K562 (cell line): Measurements from ENCODE around the gene TMEM209. TPM values are rescaled to one million over a fixed set of nuclear protein-coding genes. Genes with fewer than 3 reads are reported as not detected.

Experiments
- ATAC-seq: fragments of 200-7000 bp; cut with Tn5 transposase; 3 replicates; pipeline ENCODE4 v1.9.1; 2020; ENCODE audit warnings: moderate library complexity
- BruUV-seq: library from RNA; stranded (reverse); fragments of 400-500 nt; replicated peaks from 2 replicates; lab custom pipeline; 2021; lab: Mats Ljungman, UMichigan
- CTCF ChIA-PET: fragments of 300-600 bp; formaldehyde crosslinking; extraction: SDS; loops from one replicate; lab custom pipeline; 2021; ENCODE audit warnings: low intra/inter-chr PET ratio; lab: Yijun Ruan, JAX
- POLR2A ChIA-PET: fragments of 300-600, 350-650 bp; sonication (Branson Sonifier 250); formaldehyde crosslinking; extraction: SDS; loops from one replicate; lab custom pipeline; 2021; ENCODE audit warnings: antibody characterized with exemption, inconsistent platforms; lab: Yijun Ruan, JAX
- DNase-seq, 4 experiments: peaks; one replicate each; pipeline versions ENCODE4 v3.0.0 to v3.0.0-alpha.2; 2011 to 2018; ENCODE audit warnings: low spot score in 3 of 4, mixed read lengths in 3 of 4; ENCODE audit errors: extremely low read depth in 1 of 4
- FAIRE-seq: peaks from 2 replicates; lab custom pipeline; 2011; peaks lifted over from hg19 to GRCh38; lab: Jason Lieb, UNC
- H2AFZ ChIP-seq: 2 replicates; pipeline ENCODE4 v1.6.0; 2011; ENCODE audit warnings: low read depth, low read length, control low read depth, inconsistent platforms
- H3K27ac ChIP-seq: fragments of 200-600 bp; 3 replicates; pipeline ENCODE4 v1.8.0; 2011; ENCODE audit warnings: low read depth, mild to moderate bottlenecking, control low read depth, inconsistent platforms, low read length, moderate library complexity, mixed read lengths; ENCODE audit errors: extremely low read depth
- H3K27me3 ChIP-seq, 2 experiments: fragments of 300-600 bp in 1 of 2; 2 replicates in 1 of 2; 3 replicates in 1 of 2; pipeline versions ENCODE4 v1.6.0 to v1.8.0; 2011; ENCODE audit warnings: inconsistent platforms in 2 of 2, low read length in 2 of 2, mild to moderate bottlenecking in 1 of 2, mixed read lengths in 1 of 2, moderate library complexity in 1 of 2; ENCODE audit not compliant: control insufficient read depth in 2 of 2, insufficient read depth in 2 of 2
- H3K36me3 ChIP-seq: fragments of 300-600 bp; 3 replicates; pipeline ENCODE4 v1.8.0; 2011; ENCODE audit warnings: mild to moderate bottlenecking, low read length, inconsistent platforms; ENCODE audit not compliant: control insufficient read depth, insufficient read depth
- H3K4me1 ChIP-seq, 2 experiments: fragments of 200-600 bp in 1 of 2; replicated peaks in 1 of 2; 2 replicates in 1 of 2; 3 replicates in 1 of 2; pipeline versions ENCODE4 v1.5.1 to v1.8.0; 2011; ENCODE audit warnings: inconsistent platforms in 2 of 2, low read length in 2 of 2, mild to moderate bottlenecking in 1 of 2, mixed read lengths in 1 of 2, moderate library complexity in 1 of 2; ENCODE audit not compliant: control insufficient read depth in 2 of 2, insufficient read depth in 2 of 2
- H3K4me2 ChIP-seq: 2 replicates; pipeline ENCODE4 v1.6.1; 2011; ENCODE audit warnings: low read length, control low read depth, inconsistent platforms, mixed read lengths; ENCODE audit not compliant: insufficient read depth
- H3K4me3 ChIP-seq: fragments of 200-600 bp; sonication (generic), shearing (Covaris generic); 2 replicates; pipeline ENCODE4 v1.5.1; 2016; ENCODE audit warnings: control low read depth, inconsistent platforms
- H3K79me2 ChIP-seq: fragments of 200-600 bp; 3 replicates; pipeline ENCODE4 v1.8.0; 2011; ENCODE audit warnings: low read length, inconsistent platforms; ENCODE audit not compliant: control insufficient read depth, insufficient read depth
- H3K9ac ChIP-seq, 2 experiments: 2 replicates each; pipeline versions ENCODE4 v1.6.0 to v1.6.1; 2011; ENCODE audit warnings: low read depth in 2 of 2, low read length in 2 of 2, control low read depth in 1 of 2, inconsistent platforms in 1 of 2, mild to moderate bottlenecking in 1 of 2, mixed read lengths in 1 of 2; ENCODE audit not compliant: insufficient read depth in 1 of 2
- H3K9me1 ChIP-seq: one replicate; pipeline ENCODE4 v1.6.0; 2011; ENCODE audit warnings: inconsistent platforms, mild to moderate bottlenecking, low read length, moderate library complexity; ENCODE audit not compliant: control insufficient read depth, insufficient read depth
- H3K9me3 ChIP-seq: replicated peaks from 2 replicates; pipeline ENCODE4 v1.5.1; 2011; ENCODE audit warnings: low read depth, low read length, inconsistent platforms; ENCODE audit not compliant: control insufficient read depth, insufficient read depth
- H4K20me1 ChIP-seq: replicated peaks from 2 replicates; pipeline ENCODE4 v1.6.1; 2011; ENCODE audit warnings: low read length, inconsistent platforms, mixed read lengths; ENCODE audit not compliant: control insufficient read depth, insufficient read depth
- ATF1 ChIP-seq, 2 experiments: fragments of 450-650 bp in 1 of 2; IDR thresholded peaks; 2 replicates each; pipeline ENCODE4 v1.6.1; 2016; ENCODE audit warnings: missing compliant biosample characterization in 1 of 2, missing genetic modification characterization in 1 of 2
- CBFA2T2 ChIP-seq: fragments of 450-650 bp; conservative IDR thresholded peaks from 2 replicates; pipeline ENCODE4 v1.6.1; 2017; ENCODE audit warnings: mild to moderate bottlenecking
- CBX8 ChIP-seq: fragments of 200-600 bp; sonication (generic); IDR thresholded peaks from 2 replicates; pipeline ENCODE4 v1.6.1; 2012; ENCODE audit warnings: borderline replicate concordance, mixed run types, low read depth, mild to moderate bottlenecking, moderate library complexity, mixed read lengths, low read length, control low read depth, inconsistent platforms; ENCODE audit not compliant: poor library complexity, severe bottlenecking; ENCODE audit errors: extremely low read depth
- CC2D1A ChIP-seq: fragments of 450-650 bp; IDR thresholded peaks from 2 replicates; pipeline ENCODE4 v1.6.1; 2017; ENCODE audit warnings: mild to moderate bottlenecking
- CEBPB ChIP-seq: fragments of 450-650 bp; IDR thresholded peaks from 2 replicates; pipeline ENCODE4 v1.6.1; 2016; ENCODE audit warnings: missing genetic modification characterization, missing compliant biosample characterization
- CTBP1 ChIP-seq: fragments of 450-650 bp; IDR thresholded peaks from 2 replicates; pipeline ENCODE4 v1.6.1; 2016; ENCODE audit warnings: borderline replicate concordance
- FOXJ2 ChIP-seq: fragments of 200-800 bp; sonication (Bioruptor generic); IDR thresholded peaks from 2 replicates; pipeline ENCODE4 v1.6.1; 2016; ENCODE audit warnings: missing genetic modification characterization, missing compliant biosample characterization
- HNRNPLL ChIP-seq: fragments of 200-400 bp; formaldehyde crosslinking; IDR thresholded peaks from 2 replicates; pipeline ENCODE4 v1.6.1; 2017; ENCODE audit warnings: low read length, low read depth, mild to moderate bottlenecking; ENCODE audit not compliant: poor library complexity, severe bottlenecking
- KHSRP ChIP-seq: fragments of 450-650 bp; IDR thresholded peaks from 2 replicates; pipeline ENCODE4 v1.6.1; 2017
- NR2C1 ChIP-seq, 2 experiments: fragments of 450-650 bp; IDR thresholded peaks; 2 replicates each; pipeline ENCODE4 v1.6.1; 2017; ENCODE audit warnings: mild to moderate bottlenecking in 2 of 2, antibody characterized with exemption in 1 of 2, inconsistent platforms in 1 of 2, missing compliant biosample characterization in 1 of 2, missing genetic modification characterization in 1 of 2
- PHF8 ChIP-seq: fragments of 200-600 bp; sonication (generic); IDR thresholded peaks from 2 replicates; pipeline ENCODE4 v1.6.1; 2012; ENCODE audit warnings: mixed run types, mild to moderate bottlenecking, inconsistent platforms, low read length, moderate library complexity, borderline replicate concordance
- POLR3A ChIP-seq: IDR thresholded peaks from 2 replicates; pipeline ENCODE4 v1.6.1; 2011; ENCODE audit warnings: borderline replicate concordance, mild to moderate bottlenecking, moderate library complexity; ENCODE audit not compliant: insufficient read length, insufficient read depth; ENCODE audit errors: extremely low read depth
- TAF15 ChIP-seq: fragments of 200-400 bp; formaldehyde crosslinking; IDR thresholded peaks from 2 replicates; pipeline ENCODE4 v1.6.1; 2017; ENCODE audit warnings: mild to moderate bottlenecking, low read depth, low read length, moderate library complexity
- ZFP1 ChIP-seq: fragments of 450-650 bp; formaldehyde crosslinking; IDR thresholded peaks from 2 replicates; pipeline ENCODE4 v1.4.0; 2020; ENCODE audit warnings: mild to moderate bottlenecking, mixed read lengths
- ZNF436 ChIP-seq: fragments of 250-450, 450-650 bp; sonication (Bioruptor Pico); formaldehyde crosslinking; IDR thresholded peaks from 2 replicates; pipeline ENCODE4 v1.7.0; 2020; ENCODE audit warnings: mild to moderate bottlenecking
- ZNF444 ChIP-seq: fragments of 250-450 bp; sonication (Bioruptor Pico); IDR thresholded peaks from 2 replicates; pipeline ENCODE4 v1.4.0; 2020; ENCODE audit warnings: mild to moderate bottlenecking, moderate library complexity
- WGBS: fragments of 100-300 bp; shearing (Covaris generic); methylation state at CpG from one replicate; pipeline ENCODE4 v1.1.6; 2016; ENCODE audit warnings: low coverage, mixed read lengths; ENCODE audit not compliant: insufficient coverage; ENCODE audit errors: missing lambda C conversion rate; 5-methylcytosine and 5-hydroxymethylcytosine counted together
- in situ Hi-C: fragments of 300-500 bp; cut with MboI; formaldehyde crosslinking; loops from 4 replicates; pipeline ENCODE4 v1.15.0; 2018; ENCODE audit warnings: inconsistent platforms, mixed read lengths
- intact Hi-C: fragments of 100-400 bp; cut with micrococcal nuclease; formaldehyde crosslinking; loops from 2 replicates; pipeline ENCODE4 v1.14.2; 2022
- polyA plus RNA-seq, 8 experiments: library from polyadenylated mRNA; depleted of rRNA in 4 of 8; stranded (reverse) in 5 of 8; unstranded in 3 of 8; fragments of >200 nt; fragmentation: Nextera tagmentation in 2 of 8; fragmentation: Illumina TruSeq in 1 of 8; extraction: Ambion mirVana in 2 of 8; extraction: Trizol in 1 of 8; gene quantifications; 2 replicates each; pipeline versions ENCODE4 v1.2.1 to v1.2.3, GENCODE V29; 2011 to 2014; ENCODE audit warnings: inconsistent platforms in 1 of 8, missing spikeins in 1 of 8
- total RNA-seq, 7 experiments: library from RNA; depleted of rRNA in 6 of 7; stranded (reverse); fragments of >200 nt in 6 of 7; fragmentation: Illumina TruSeq in 2 of 7; extraction: Trizol in 2 of 7; gene quantifications; 2 replicates each; pipeline versions ENCODE4 v1.2.1 to v1.2.3, GENCODE V29; 2011 to 2021; ENCODE audit warnings: low replicate concordance in 1 of 7
- TF ChIP-seq, protein P1 (sequence below): fragments of 450-650 bp; IDR thresholded peaks from 2 replicates; pipeline ENCODE4 v1.6.1; 2017; ENCODE audit warnings: antibody characterized with exemption
- TF ChIP-seq, protein P2 (sequence below), 2 experiments: fragments of 450-650 bp in 1 of 2; sonication (generic) in 1 of 2; formaldehyde crosslinking in 1 of 2; IDR thresholded peaks in 1 of 2; conservative IDR thresholded peaks in 1 of 2; 2 replicates each; pipeline versions ENCODE4 v1.6.1 to v1.8.1; 2016 to 2023; ENCODE audit warnings: mild to moderate bottlenecking in 2 of 2, moderate library complexity in 2 of 2, inconsistent platforms in 1 of 2, missing genetic modification reagents in 1 of 2

Gene TMEM209
- total and polyA plus RNA-seq, 9 of the 15 experiments (the other 6 are each of a cell fraction or from before 2014, with no cell fraction given) = 36.8 to 116 (median 76.6) TPM

DNA sequence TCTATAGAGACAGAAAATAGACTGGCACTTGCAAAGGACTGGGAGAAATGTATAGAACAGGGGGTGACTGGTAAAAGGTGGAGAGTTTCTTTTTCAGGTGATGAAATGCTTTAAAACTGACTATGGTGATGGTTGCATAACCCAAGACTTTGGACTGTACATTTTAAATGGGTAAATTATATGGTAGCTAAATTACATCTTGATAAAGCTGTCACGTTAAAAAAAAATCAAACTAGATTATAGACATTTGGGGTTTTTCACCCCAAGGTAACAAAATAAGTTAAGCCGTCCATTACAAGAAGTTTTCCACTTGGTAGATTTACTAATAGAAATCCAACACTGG, 24.0 kb downstream of the TMEM209 start:
- H3K36me3 ChIP-seq = peaks cover 92% of the 10 kb centered on the region
- H3K4me3 ChIP-seq = no peak overlapping the region
- no peak overlapping the region for H2AFZ ChIP-seq
- H3K27ac ChIP-seq = no peak overlapping the region
- CTCF ChIA-PET = no interaction called here
- BruUV-seq = no TSS peak
- no peaks in the 10 kb centered on the region for H3K4me1 ChIP-seq
- POLR2A ChIA-PET = interaction anchor here (0.9 to 2.7 kb wide), 6 partner anchors 9 to 28 kb away, joined by 3 to 10 read pairs (median 6); partner anchors contain the start of gene TMEM209
- peaks cover 20% of the 10 kb centered on the region; the same call in 2 of the 3 replicates for H3K79me2 ChIP-seq
- no peaks in the 10 kb centered on the region for H3K9me1 ChIP-seq
- no peak for DNase-seq
- no peak for FAIRE-seq
- in situ Hi-C loops (no loop called here), intact Hi-C loops (no loop called here)
- no peaks in the 10 kb centered on the region for H3K9me3 ChIP-seq
- no peak overlapping the region for H3K4me2 ChIP-seq
- H3K27me3 ChIP-seq = no peaks in the 10 kb centered on the region
- H4K20me1 ChIP-seq = no peaks in the 10 kb centered on the region
- no peak for ATAC-seq
- 77% methylated on average over 2 of the region's 2 CpGs for WGBS
- no peak overlapping the region for H3K9ac ChIP-seq
- TF ChIP-seq CBX8 (no peak), CEBPB (tag) (0 out of 2 replicates have a peak, but pooled peaks have one; percentile 25), ZNF444 (CRISPR knock-in tag) (no peak), NR2C1 (IDR thresholded peaks at IDR 0.05) (no peak), NR2C1 (tag; IDR thresholded peaks at IDR 0.05) (no peak), CTBP1 (no peak), FOXJ2 (tag) (no peak), ZNF436 (CRISPR knock-in tag) (no peak), CBFA2T2 (no peak), POLR3A (no peak), KHSRP (no peak), PHF8 (0 out of 2 replicates have a peak, but pooled peaks have one; percentile 13), TAF15 (no peak), CC2D1A (no peak), HNRNPLL (no peak), ZFP1 (no peak), ATF1 (CRISPR knock-in tag; IDR thresholded peaks at IDR 0.05) (no peak), ATF1 (tag; IDR thresholded peaks at IDR 0.05) (no peak)
- TF ChIP-seq, protein P1, sequence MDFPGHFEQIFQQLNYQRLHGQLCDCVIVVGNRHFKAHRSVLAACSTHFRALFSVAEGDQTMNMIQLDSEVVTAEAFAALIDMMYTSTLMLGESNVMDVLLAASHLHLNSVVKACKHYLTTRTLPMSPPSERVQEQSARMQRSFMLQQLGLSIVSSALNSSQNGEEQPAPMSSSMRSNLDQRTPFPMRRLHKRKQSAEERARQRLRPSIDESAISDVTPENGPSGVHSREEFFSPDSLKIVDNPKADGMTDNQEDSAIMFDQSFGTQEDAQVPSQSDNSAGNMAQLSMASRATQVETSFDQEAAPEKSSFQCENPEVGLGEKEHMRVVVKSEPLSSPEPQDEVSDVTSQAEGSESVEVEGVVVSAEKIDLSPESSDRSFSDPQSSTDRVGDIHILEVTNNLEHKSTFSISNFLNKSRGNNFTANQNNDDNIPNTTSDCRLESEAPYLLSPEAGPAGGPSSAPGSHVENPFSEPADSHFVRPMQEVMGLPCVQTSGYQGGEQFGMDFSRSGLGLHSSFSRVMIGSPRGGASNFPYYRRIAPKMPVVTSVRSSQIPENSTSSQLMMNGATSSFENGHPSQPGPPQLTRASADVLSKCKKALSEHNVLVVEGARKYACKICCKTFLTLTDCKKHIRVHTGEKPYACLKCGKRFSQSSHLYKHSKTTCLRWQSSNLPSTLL = no peak
- TF ChIP-seq, protein P2, sequence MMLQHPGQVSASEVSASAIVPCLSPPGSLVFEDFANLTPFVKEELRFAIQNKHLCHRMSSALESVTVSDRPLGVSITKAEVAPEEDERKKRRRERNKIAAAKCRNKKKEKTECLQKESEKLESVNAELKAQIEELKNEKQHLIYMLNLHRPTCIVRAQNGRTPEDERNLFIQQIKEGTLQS (IDR thresholded peaks at IDR 0.05) = 0 out of 2 replicates have a peak, but pooled peaks have one; percentile 15
- TF ChIP-seq, protein P2 (CRISPR knock-in tag; conservative IDR thresholded peaks at IDR 0.05) = no peak
